Ovary (tissue), 9 donors: ENCODE measurements around the gene AKAP9. TPM values are rescaled to one million over a fixed set of nuclear protein-coding genes. Genes with fewer than 3 reads are reported as not detected.
"Not testable (repeated sequence)": the region's sequence is repeated elsewhere in the genome, so short reads cannot be mapped to it uniquely, and the experiment has no call there.

Source experiments
- DNase-seq, 5 donors: peaks; one replicate each; pipeline ENCODE4 v3.0.0-alpha.2; 2019 to 2020
- H3K27ac ChIP-seq, 2 donors: fragments of 200-600 bp; one replicate each; pipeline versions ENCODE4 v1.5.1 to v1.8.0; 2019 to 2022
- H3K27me3 ChIP-seq: fragments of 200-600 bp; one replicate; pipeline ENCODE4 v1.8.0; 2022
- H3K36me3 ChIP-seq: fragments of 200-600 bp; sonication (generic); one replicate; pipeline ENCODE4 v1.5.1; 2019
- H3K4me1 ChIP-seq: one replicate; pipeline ENCODE4 v1.8.1; 2013; ENCODE audit warnings: mild to moderate bottlenecking, moderate library complexity; ENCODE audit not compliant: insufficient read depth
- H3K4me3 ChIP-seq: fragments of 200-600 bp; sonication (generic); one replicate; pipeline ENCODE4 v1.5.1; 2017
- H3K9me3 ChIP-seq, 2 donors: fragments of 200-600 bp in 1 of 2; sonication (generic) in 1 of 2; one replicate each; pipeline versions ENCODE4 v1.5.1 to v1.8.1; 2013 to 2019; ENCODE audit warnings: mild to moderate bottlenecking in 1 of 2, moderate library complexity in 1 of 2
- EP300 ChIP-seq: sonication (generic); formaldehyde crosslinking; IDR thresholded peaks from one replicate; pipeline ENCODE4 v1.6.1; 2017; ENCODE audit warnings: antibody characterized with exemption
- POLR2A ChIP-seq: fragments of 450-650 bp; IDR thresholded peaks from one replicate; pipeline ENCODE4 v1.6.1; 2017; ENCODE audit warnings: antibody characterized with exemption, mild to moderate bottlenecking, moderate library complexity
- WGBS, 3 donors: extraction: QIAGEN DNeasy Blood & Tissue Kit in 1 of 3; methylation state at CpG; one replicate each; pipeline versions ENCODE4 v1.1.5 to v1.1.7; 2013 to 2017; 5-methylcytosine and 5-hydroxymethylcytosine counted together
- intact Hi-C, 4 donors: fragments of 100-400 bp; cut with DNase I; formaldehyde crosslinking; loops; one replicate each; pipeline versions ENCODE4 v1.11.0 to v1.15.1; 2022 to 2023
- polyA plus RNA-seq, 2 donors: library from polyadenylated mRNA; stranded (reverse); fragments of 200-250 nt in 1 of 2; fragments of 350-450 nt in 1 of 2; fragmentation: Illumina TruSeq in 1 of 2; extraction: RNeasy Lipid Tissue Mini Kit (QIAGEN cat#74804) in 1 of 2; gene quantifications; one replicate each; pipeline ENCODE4 v1.2.3, GENCODE V29; 2013 to 2014
- total RNA-seq, 7 donors: library from RNA; depleted of rRNA in 2 of 7; stranded (reverse); fragments of >200 nt in 2 of 7; fragmentation: NEBNext Ultra II Directional in 3 of 7; extraction: Animal tissue kit (Norgen Biotek cat#: 25700) in 3 of 7; gene quantifications; one replicate each; pipeline versions ENCODE4 v1.1.0 to v1.2.4, GENCODE V29; 2016 to 2023
- TF ChIP-seq, protein P1 (sequence below), 3 donors: fragments of 450-650 bp in 2 of 3; fragments of 200-600 bp in 1 of 3; IDR thresholded peaks; one replicate each; pipeline versions ENCODE4 v1.5.1 to v1.8.0; 2016 to 2022; ENCODE audit warnings: antibody characterized with exemption in 3 of 3, mild to moderate bottlenecking in 1 of 3
- donor health status: DM: no; HTN: no; CAD: no; lungs with moderate emphysema.
- donor health status: DM: no; HTN: no; CAD: no.
- donor health status: Bipolar disorder and iron deficiency.
- donor health status: DM: yes; HTN: yes; CAD: no.
- donor health status: DM: no; HTN: no; CAD: no.
- donor health status: DM: yes; HTN: yes; CAD: no.

Gene AKAP9
- total and polyA plus RNA-seq, 9 donors: 22.1 to 92.8 (median 57.7) TPM

DNA sequence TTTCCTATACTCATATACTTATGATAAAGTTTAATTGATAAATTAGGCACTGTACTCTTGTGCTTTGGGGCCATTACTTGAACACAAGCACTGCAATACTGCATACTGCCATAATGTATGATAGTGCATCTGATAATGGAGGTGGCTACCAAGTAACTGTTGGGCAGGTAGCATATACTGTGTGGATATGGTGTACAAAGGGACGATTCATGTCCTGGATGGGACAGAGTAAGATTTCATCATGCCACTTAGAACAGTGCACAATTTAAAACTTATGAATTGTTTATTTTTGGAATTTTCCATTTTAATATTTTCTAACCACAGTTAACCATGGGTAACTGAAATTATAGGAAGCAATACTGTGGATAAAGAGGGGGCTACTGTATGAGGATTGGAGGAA, 38.9 kb downstream of the AKAP9 start:
- 93 to 100% (median 98%) methylated on average over 1 of the region's 1 CpG for WGBS, 3 donors
- Histone ChIP-seq H3K27ac (no peak overlapping the region), H3K4me1 (peaks cover 1% of the 10 kb centered on the region), H3K27me3 (no peaks in the 10 kb centered on the region), H3K4me3 (no peak overlapping the region), H3K9me3 (no peaks in the 10 kb centered on the region), H3K36me3 (no peaks in the 10 kb centered on the region)
- DNase-seq: no peak
- TF ChIP-seq, protein P1, sequence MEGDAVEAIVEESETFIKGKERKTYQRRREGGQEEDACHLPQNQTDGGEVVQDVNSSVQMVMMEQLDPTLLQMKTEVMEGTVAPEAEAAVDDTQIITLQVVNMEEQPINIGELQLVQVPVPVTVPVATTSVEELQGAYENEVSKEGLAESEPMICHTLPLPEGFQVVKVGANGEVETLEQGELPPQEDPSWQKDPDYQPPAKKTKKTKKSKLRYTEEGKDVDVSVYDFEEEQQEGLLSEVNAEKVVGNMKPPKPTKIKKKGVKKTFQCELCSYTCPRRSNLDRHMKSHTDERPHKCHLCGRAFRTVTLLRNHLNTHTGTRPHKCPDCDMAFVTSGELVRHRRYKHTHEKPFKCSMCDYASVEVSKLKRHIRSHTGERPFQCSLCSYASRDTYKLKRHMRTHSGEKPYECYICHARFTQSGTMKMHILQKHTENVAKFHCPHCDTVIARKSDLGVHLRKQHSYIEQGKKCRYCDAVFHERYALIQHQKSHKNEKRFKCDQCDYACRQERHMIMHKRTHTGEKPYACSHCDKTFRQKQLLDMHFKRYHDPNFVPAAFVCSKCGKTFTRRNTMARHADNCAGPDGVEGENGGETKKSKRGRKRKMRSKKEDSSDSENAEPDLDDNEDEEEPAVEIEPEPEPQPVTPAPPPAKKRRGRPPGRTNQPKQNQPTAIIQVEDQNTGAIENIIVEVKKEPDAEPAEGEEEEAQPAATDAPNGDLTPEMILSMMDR (IDR thresholded peaks at IDR 0.05): no peak
- no peak for TF ChIP-seq POLR2A
- no peak for TF ChIP-seq EP300
- intact Hi-C loops: no loop called here

DNA sequence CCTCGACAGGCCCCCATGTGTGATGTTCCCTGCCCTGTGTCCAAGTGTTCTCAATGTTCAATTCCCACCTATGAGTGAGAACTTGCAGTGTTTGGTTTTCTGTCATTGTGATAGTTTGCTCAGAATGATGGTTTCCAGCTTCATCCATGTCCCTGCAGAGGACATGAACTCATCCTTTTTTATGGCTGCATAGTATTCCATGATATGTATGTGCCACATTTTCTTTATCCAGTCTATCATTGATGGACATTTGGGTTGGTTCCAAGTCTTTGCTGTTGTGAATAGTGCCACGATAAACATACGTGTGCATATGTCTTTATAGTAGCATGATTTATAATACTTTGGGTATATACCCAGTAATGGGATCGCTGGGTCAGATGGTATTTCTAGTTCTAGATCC, 41.7 kb downstream of the AKAP9 start:
- DNase-seq, H3K27me3 ChIP-seq, intact Hi-C loops, H3K4me1 ChIP-seq, H3K4me3 ChIP-seq, H3K27ac ChIP-seq, H3K9me3 ChIP-seq, H3K36me3 ChIP-seq: not testable (repeated sequence)
- whole genome bisulfite sequencing, 3 donors: 97 to 98% (median 97%) methylated on average over 4 of the region's 4 CpGs

DNA sequence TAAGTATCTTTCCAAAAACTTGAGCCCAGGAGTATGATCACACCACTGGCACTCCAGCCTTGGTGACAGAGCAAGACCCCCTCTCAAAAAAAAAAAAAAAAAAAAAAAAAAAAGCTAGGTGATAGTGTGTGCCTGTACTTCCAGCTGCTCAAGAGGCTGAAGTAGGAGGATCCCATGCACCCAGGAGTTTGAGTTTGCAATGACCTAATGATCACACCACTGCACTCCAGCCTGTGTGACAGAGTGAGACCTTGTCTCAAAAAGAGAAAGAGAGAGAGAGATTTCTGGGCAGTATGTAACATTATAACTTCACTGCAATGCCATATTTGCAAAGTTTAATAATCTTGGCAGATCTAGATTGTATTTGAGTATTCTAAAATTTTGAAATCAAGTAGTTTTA, 47.6 kb downstream of the AKAP9 start:
- H3K4me1 ChIP-seq: no peaks in the 10 kb centered on the region
- H3K4me3 ChIP-seq: no peak overlapping the region
- no peaks in the 10 kb centered on the region for H3K9me3 ChIP-seq
- no peak overlapping the region for H3K27ac ChIP-seq
- TF ChIP-seq, protein P1 (IDR thresholded peaks at IDR 0.05): no peak
- TF ChIP-seq POLR2A (no peak), EP300 (no peak)
- H3K36me3 ChIP-seq: no peaks in the 10 kb centered on the region
- DNase-seq: no peak
- H3K27me3 ChIP-seq: no peaks in the 10 kb centered on the region
- intact Hi-C loops: no loop called here

DNA sequence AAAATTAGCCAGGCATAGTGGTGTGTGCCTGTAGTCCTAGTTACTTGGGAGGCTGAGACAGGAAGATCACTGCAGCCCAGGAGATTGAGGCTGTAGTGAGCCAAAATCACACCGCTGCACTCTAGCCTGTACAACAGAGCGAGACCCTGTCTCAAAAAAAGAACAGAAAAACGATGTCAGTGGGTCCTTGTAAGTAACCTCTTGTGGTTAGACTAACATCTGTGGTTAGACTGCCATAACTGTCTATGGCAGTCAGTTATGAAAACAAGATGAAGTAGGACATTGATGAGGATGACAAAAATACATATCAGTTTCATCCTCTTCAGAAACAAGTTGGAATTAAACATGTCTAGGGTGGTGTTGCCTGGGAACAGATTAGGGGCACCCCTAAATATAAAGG, 53.3 kb downstream of the AKAP9 start:
- Histone ChIP-seq H3K4me3 (no peak overlapping the region), H3K36me3 (no peaks in the 10 kb centered on the region), H3K27me3 (no peaks in the 10 kb centered on the region), H3K27ac (no peak overlapping the region), H3K4me1 (no peaks in the 10 kb centered on the region), H3K9me3 (no peaks in the 10 kb centered on the region)
- intact Hi-C loops: no loop called here
- no peak for TF ChIP-seq EP300
- TF ChIP-seq, protein P1 (IDR thresholded peaks at IDR 0.05): no peak
- 86 to 92% (median 87%) methylated on average over 3 of the region's 3 CpGs for WGBS, 3 donors
- DNase-seq: no peak

DNA sequence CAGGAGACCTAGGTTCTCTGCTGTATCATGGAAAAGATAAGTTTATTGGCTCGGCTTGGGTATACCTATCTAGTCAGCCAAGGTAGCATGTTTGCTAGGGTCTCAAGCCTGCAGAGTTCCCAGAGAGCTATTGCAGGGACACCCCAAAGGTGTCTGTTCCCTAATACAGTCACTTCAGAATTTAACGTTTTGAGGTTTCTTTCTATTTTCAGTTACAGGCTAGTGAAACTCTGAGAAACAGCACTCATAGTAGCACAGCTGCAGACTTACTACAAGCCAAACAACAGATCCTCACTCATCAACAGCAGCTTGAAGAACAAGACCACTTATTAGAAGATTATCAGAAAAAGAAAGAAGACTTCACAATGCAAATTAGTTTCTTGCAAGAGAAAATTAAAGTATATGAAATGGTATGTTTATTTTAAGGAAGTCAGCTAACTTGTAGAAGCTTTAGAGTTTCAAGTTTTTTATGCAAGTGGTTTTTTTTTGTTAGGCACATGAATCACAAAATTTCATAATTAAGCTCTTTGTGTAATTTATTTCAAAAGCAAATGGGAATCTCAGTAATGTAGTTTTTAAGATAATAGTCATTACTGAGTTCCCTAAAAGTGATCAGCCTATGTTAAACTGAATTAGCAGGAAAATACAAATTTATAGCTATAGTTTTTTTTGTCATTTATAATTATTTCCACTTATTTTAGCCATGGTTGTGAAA, 54.9 kb downstream of the AKAP9 start:
- intact Hi-C loops: no loop called here
- DNase-seq: no peak
- Histone ChIP-seq H3K27ac (no peak overlapping the region), H3K36me3 (no peaks in the 10 kb centered on the region), H3K9me3 (no peaks in the 10 kb centered on the region), H3K4me1 (no peaks in the 10 kb centered on the region), H3K27me3 (no peaks in the 10 kb centered on the region), H3K4me3 (no peak overlapping the region)
- TF ChIP-seq EP300 (no peak), POLR2A (no peak)
- TF ChIP-seq, protein P1 (IDR thresholded peaks at IDR 0.05): no peak
- whole genome bisulfite sequencing, 3 donors: 71 to 77% (median 73%) methylated on average over 2 of the region's 2 CpGs
